Lower leg skin (tissue), 3 donors: Measurements from ENCODE around the gene PATZ1.

ENCODE experiments used
- POLR2A ChIP-seq, 2 donors: fragments of 450-650 bp; IDR thresholded peaks; one replicate each; pipeline ENCODE4 v1.6.1; 2016 to 2017; ENCODE audit warnings: antibody characterized with exemption in 2 of 2, mild to moderate bottlenecking in 1 of 2, moderate library complexity in 1 of 2
- TF ChIP-seq, protein P1 (sequence below), 3 donors: fragments of 450-650 bp; IDR thresholded peaks; one replicate each; pipeline ENCODE4 v1.5.1; 2016; ENCODE audit warnings: antibody characterized with exemption in 3 of 3, mild to moderate bottlenecking in 3 of 3, moderate library complexity in 2 of 3

DNA sequence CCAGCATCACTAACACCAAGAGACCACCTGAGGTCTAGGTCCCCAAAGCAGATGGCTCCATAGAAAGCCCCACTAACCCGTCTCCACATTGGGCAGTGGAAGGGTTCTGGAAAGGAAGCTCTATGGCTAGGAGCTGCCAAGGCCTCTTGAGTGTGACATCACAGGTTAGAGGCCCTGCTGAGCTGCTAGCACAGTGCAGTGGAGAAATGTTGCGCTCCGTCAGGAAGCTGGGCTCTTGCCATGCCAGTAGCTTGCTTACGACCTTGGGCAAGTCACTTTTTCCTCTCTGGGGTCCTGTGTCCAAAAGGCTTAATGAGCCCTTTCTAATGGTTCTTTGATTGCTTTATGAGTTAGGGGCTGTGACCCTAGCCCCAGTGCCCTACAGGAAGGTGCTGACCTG is 64.4 kb downstream of the PATZ1 start:
- TF ChIP-seq, protein P1, sequence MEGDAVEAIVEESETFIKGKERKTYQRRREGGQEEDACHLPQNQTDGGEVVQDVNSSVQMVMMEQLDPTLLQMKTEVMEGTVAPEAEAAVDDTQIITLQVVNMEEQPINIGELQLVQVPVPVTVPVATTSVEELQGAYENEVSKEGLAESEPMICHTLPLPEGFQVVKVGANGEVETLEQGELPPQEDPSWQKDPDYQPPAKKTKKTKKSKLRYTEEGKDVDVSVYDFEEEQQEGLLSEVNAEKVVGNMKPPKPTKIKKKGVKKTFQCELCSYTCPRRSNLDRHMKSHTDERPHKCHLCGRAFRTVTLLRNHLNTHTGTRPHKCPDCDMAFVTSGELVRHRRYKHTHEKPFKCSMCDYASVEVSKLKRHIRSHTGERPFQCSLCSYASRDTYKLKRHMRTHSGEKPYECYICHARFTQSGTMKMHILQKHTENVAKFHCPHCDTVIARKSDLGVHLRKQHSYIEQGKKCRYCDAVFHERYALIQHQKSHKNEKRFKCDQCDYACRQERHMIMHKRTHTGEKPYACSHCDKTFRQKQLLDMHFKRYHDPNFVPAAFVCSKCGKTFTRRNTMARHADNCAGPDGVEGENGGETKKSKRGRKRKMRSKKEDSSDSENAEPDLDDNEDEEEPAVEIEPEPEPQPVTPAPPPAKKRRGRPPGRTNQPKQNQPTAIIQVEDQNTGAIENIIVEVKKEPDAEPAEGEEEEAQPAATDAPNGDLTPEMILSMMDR (IDR thresholded peaks at IDR 0.05) = no peak
- no peak for TF ChIP-seq POLR2A (IDR thresholded peaks at IDR 0.05)
